GM10248 (cell line): Measurements from ENCODE around the gene CPED1.

Source experiments
- CTCF ChIA-PET: fragments of 300-600 bp; sonication (Branson Sonifier 250); formaldehyde crosslinking; extraction: SDS; loops from one replicate; lab custom pipeline; 2021; ENCODE audit warnings: antibody characterized with exemption; lab: Yijun Ruan, JAX
- POLR2A ChIA-PET: fragments of 350-650 bp; sonication (Branson Sonifier 250); formaldehyde crosslinking; extraction: SDS; loops from one replicate; lab custom pipeline; 2020; ENCODE audit warnings: antibody characterized with exemption; lab: Yijun Ruan, JAX
- DNase-seq: peaks from one replicate; pipeline ENCODE4 v3.0.0; 2012; ENCODE audit errors: extremely low spot score
- CTCF ChIP-seq: IDR thresholded peaks from 2 replicates; pipeline ENCODE4 v1.5.1; 2012; ENCODE audit warnings: mild to moderate bottlenecking, low read depth; ENCODE audit errors: extremely low read depth, missing control alignments, control extremely low read depth

Gene CPED1

GRCh38 chr7:120985130-120985758, 3.3 kb upstream of the CPED1 start:
- TF ChIP-seq CTCF: no peak
- ChIA-PET POLR2A (no interaction called here), CTCF (interaction anchor here (1.0 to 7.5 kb wide), 6 partner anchors 10 to 179 kb away, joined by 3 to 72 read pairs (median 4); partner anchors contain the start of gene TSPAN12)
- DNase-seq: no peak

- no peak for TF ChIP-seq CTCF
- no peak for DNase-seq
- CTCF ChIA-PET: interaction anchor here (1.2 to 7.5 kb wide), 14 partner anchors 11 to 1009 kb away, joined by 3 to 75 read pairs (median 5); partner anchors contain the start of gene TSPAN12
- POLR2A ChIA-PET: no interaction called here
Measured at GRCh38 chr7:120985839-120986238, 2.7 kb upstream of the CPED1 start.

GRCh38 chr7:120986650-120987049, 1.9 kb upstream of the CPED1 start:
- TF ChIP-seq CTCF: no peak
- DNase-seq: no peak
- CTCF ChIA-PET: interaction anchor here (0.7 to 7.5 kb wide), 24 partner anchors 8 to 1008 kb away, joined by 3 to 75 read pairs (median 5); partner anchors contain the start of gene ING3
- POLR2A ChIA-PET: no interaction called here

GRCh38 chr7:120987280-120987679, 1.2 kb upstream of the CPED1 start:
- ChIA-PET POLR2A (no interaction called here), CTCF (interaction anchor here (0.6 to 7.5 kb wide), 29 partner anchors 9 to 1007 kb away, joined by 3 to 75 read pairs (median 5); partner anchors contain the start of gene ING3)
- no peak for DNase-seq
- TF ChIP-seq CTCF: no peak

- TF ChIP-seq CTCF: peak; percentile 95
- DNase-seq: peak; percentile 82
- POLR2A ChIA-PET: no interaction called here
- CTCF ChIA-PET: interaction anchor here (0.6 to 7.5 kb wide), 28 partner anchors 8 to 1007 kb away, joined by 3 to 75 read pairs (median 5); partner anchors contain the start of gene ING3
Measured at GRCh38 chr7:120987683-120988590, 574 bp upstream of the CPED1 start.
